Urinary bladder (tissue), 4 donors: ENCODE results near the gene PEAR1. TPM values are rescaled to one million over a fixed set of nuclear protein-coding genes. Genes with fewer than 3 reads are reported as not detected.

Experiments
- DNase-seq: peaks from one replicate; pipeline ENCODE4 v3.0.0-alpha.2; 2015; ENCODE audit errors: extremely low spot score
- H3K27ac ChIP-seq: one replicate; pipeline ENCODE4 v1.5.1; 2013; ENCODE audit warnings: low read depth, mild to moderate bottlenecking, moderate library complexity
- H3K36me3 ChIP-seq: one replicate; pipeline ENCODE4 v1.6.1; 2013; ENCODE audit warnings: mild to moderate bottlenecking, moderate library complexity; ENCODE audit not compliant: insufficient read depth
- H3K4me1 ChIP-seq: one replicate; pipeline ENCODE4 v1.6.1; 2013; ENCODE audit warnings: mild to moderate bottlenecking, moderate library complexity; ENCODE audit not compliant: insufficient read depth
- H3K4me3 ChIP-seq: one replicate; pipeline ENCODE4 v1.5.1; 2013; ENCODE audit warnings: low read depth, low read length
- WGBS: extraction: QIAGEN DNeasy Blood & Tissue Kit; methylation state at CpG from one replicate; pipeline ENCODE4 v1.1.7; 2013; 5-methylcytosine and 5-hydroxymethylcytosine counted together
- polyA plus RNA-seq: library from polyadenylated mRNA; stranded (reverse); fragments of 200-250 nt; gene quantifications from one replicate; pipeline ENCODE4 v1.2.3, GENCODE V29; 2013
- total RNA-seq: library from RNA; depleted of rRNA; stranded (reverse); fragments of >200 nt; gene quantifications from one replicate; pipeline ENCODE4 v1.2.3, GENCODE V29; 2014
- donor health status: healthy with polysubstance abuse.
- donor health status: healthy.

Gene PEAR1, protein sequence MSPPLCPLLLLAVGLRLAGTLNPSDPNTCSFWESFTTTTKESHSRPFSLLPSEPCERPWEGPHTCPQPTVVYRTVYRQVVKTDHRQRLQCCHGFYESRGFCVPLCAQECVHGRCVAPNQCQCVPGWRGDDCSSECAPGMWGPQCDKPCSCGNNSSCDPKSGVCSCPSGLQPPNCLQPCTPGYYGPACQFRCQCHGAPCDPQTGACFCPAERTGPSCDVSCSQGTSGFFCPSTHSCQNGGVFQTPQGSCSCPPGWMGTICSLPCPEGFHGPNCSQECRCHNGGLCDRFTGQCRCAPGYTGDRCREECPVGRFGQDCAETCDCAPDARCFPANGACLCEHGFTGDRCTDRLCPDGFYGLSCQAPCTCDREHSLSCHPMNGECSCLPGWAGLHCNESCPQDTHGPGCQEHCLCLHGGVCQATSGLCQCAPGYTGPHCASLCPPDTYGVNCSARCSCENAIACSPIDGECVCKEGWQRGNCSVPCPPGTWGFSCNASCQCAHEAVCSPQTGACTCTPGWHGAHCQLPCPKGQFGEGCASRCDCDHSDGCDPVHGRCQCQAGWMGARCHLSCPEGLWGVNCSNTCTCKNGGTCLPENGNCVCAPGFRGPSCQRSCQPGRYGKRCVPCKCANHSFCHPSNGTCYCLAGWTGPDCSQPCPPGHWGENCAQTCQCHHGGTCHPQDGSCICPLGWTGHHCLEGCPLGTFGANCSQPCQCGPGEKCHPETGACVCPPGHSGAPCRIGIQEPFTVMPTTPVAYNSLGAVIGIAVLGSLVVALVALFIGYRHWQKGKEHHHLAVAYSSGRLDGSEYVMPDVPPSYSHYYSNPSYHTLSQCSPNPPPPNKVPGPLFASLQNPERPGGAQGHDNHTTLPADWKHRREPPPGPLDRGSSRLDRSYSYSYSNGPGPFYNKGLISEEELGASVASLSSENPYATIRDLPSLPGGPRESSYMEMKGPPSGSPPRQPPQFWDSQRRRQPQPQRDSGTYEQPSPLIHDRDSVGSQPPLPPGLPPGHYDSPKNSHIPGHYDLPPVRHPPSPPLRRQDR
- total RNA-seq = 9.3 TPM
- polyA plus RNA-seq = 13.1 TPM

DNA sequence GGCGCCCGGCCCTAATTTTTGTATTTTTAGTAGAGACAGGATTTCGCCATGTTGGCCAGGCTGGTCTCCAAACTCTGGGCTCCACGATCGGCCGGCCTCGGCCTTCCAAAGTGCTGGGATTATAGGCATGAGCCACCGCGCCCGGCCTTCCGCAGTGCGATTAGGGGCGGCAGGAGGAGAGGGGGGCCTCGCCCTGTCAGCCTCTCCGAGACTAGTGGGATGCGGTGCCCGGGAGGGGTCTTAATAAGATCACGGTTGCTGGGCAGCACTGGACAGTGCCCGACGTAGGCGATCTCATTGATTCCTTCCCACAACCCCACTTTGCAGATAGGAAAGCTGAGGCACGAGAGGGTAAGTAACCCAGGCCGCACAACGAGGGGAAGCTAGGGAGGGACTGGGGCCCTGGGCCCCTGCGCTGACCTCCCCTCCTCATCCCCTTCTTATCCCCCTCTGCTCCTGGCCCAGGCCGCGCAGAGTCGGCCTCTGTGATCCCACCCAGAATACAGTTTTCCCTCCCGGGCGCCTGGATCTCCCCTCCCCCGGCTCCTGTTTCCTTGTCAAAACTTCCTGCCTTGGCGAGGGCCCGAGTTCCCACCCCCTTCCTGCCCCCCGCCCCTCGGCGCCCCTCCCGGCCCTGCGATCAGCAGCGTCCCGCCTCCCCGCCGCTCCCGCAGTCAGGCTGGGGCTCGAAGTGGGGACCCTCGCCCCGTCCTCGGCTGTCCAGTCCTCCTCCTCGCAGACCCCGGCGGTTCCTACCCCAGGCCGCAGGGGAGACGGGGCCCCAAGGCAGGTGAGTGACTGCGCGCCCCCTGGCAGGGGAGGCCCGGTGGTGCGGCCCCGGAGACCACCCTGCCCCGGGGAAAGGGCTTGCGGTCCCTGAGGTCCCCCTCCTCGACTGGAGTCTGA is at the start of gene PEAR1:
Gene PEAR1, plus strand, starts transcription at position 671 of the 906 bp plus-strand sequence. CDS start 10,209 bp downstream, outside the sequence.
- DNase-seq = no peak
- WGBS = 13% methylated on average over 60 of the region's 60 CpGs
- Histone ChIP-seq H3K27ac (peak within 1 kb of the TSS; percentile 65), H3K36me3 (no peaks in the 10 kb centered on the region), H3K4me1 (peaks cover 3% of the 10 kb centered on the region), H3K4me3 (peak within 1 kb of the TSS; percentile 43)

DNA sequence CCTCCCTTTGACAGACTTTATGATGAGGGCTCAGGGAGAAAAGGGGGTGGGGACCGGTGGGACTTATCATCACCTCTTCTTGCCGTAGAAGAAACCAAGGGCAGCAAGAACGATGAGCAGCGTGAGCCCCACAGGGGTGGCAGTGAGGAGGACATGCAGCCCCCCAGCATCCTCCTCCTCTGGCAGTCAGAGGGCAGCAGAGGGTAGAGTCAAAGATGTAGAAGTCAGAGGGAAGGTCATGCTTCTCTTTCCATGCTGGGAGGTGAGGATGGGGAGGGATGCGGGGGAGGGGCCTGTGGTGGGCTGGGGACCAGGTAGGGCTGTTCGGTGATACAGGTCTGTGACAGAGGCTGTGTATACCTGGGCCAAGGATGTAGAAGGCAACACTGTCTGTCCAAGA is 49.4 kb upstream of the PEAR1 start:
- Histone ChIP-seq H3K36me3 (no peaks in the 10 kb centered on the region), H3K4me3 (no peak overlapping the region), H3K4me1 (no peaks in the 10 kb centered on the region), H3K27ac (no peak overlapping the region)
- 35% methylated on average over 6 of the region's 6 CpGs for WGBS
- DNase-seq = no peak

DNA sequence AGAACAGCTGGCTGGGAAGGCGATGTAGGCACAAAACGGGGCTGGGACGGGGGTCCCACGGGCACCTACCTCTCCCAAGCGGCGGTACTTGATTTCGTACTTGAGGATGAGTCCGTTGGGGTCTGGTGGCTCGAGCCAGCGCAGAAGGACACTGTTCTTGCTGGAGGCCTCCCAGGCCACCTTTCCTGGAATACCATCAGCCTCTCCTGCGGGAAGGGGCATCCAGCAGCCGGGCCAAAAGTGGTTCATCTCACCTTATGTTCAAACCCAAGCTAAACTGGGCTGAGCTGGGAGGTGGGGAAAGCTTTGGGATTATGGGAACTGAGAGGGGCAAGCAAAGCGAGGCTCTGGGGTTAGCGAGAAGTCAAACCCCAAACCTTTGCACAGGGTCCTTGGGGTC is 48.9 kb upstream of the PEAR1 start:
- H3K4me1 ChIP-seq = no peaks in the 10 kb centered on the region
- H3K27ac ChIP-seq = no peak overlapping the region
- WGBS = 23% methylated on average over 14 of the region's 14 CpGs
- H3K36me3 ChIP-seq = no peaks in the 10 kb centered on the region
- DNase-seq = no peak
- no peak overlapping the region for H3K4me3 ChIP-seq

GRCh38 chr1:156845055-156845952 is 48.2 kb upstream of the PEAR1 start:
- 6% methylated on average over 69 of the region's 69 CpGs for WGBS
- Histone ChIP-seq H3K27ac (no peak overlapping the region), H3K36me3 (no peaks in the 10 kb centered on the region), H3K4me1 (no peaks in the 10 kb centered on the region), H3K4me3 (no peak overlapping the region)
- DNase-seq = no peak

GRCh38 chr1:156845953-156846545 is 47.5 kb upstream of the PEAR1 start:
- WGBS = 46% methylated on average over 18 of the region's 18 CpGs
- H3K27ac ChIP-seq = no peak overlapping the region
- H3K4me3 ChIP-seq = no peak overlapping the region
- no peak for DNase-seq
- H3K4me1 ChIP-seq = no peaks in the 10 kb centered on the region
- no peaks in the 10 kb centered on the region for H3K36me3 ChIP-seq

- no peaks in the 10 kb centered on the region for H3K4me1 ChIP-seq
- H3K36me3 ChIP-seq = no peaks in the 10 kb centered on the region
- H3K27ac ChIP-seq = no peak overlapping the region
- H3K4me3 ChIP-seq = no peak overlapping the region
- DNase-seq = no peak
- WGBS = 88% methylated on average over 5 of the region's 5 CpGs
These were observed 46.9 kb upstream of the PEAR1 start for GRCh38 chr1:156846643-156847042.

- Histone ChIP-seq H3K27ac (no peak overlapping the region), H3K4me1 (no peaks in the 10 kb centered on the region), H3K36me3 (no peaks in the 10 kb centered on the region), H3K4me3 (no peak overlapping the region)
- WGBS = 77% methylated on average over 7 of the region's 7 CpGs
- no peak for DNase-seq
These were observed 45.7 kb upstream of the PEAR1 start for GRCh38 chr1:156847591-156848460.

GRCh38 chr1:156848461-156849150 is 44.9 kb upstream of the PEAR1 start:
- no peak for DNase-seq
- Histone ChIP-seq H3K36me3 (no peaks in the 10 kb centered on the region), H3K4me3 (no peak overlapping the region), H3K4me1 (no peaks in the 10 kb centered on the region), H3K27ac (no peak overlapping the region)
- WGBS = 12% methylated on average over 36 of the region's 36 CpGs

- DNase-seq = no peak
- 26% methylated on average over 23 of the region's 23 CpGs for WGBS
- Histone ChIP-seq H3K36me3 (no peaks in the 10 kb centered on the region), H3K4me1 (no peaks in the 10 kb centered on the region), H3K4me3 (no peak overlapping the region), H3K27ac (no peak overlapping the region)
These were observed 44.4 kb upstream of the PEAR1 start for GRCh38 chr1:156849151-156849496.

DNA sequence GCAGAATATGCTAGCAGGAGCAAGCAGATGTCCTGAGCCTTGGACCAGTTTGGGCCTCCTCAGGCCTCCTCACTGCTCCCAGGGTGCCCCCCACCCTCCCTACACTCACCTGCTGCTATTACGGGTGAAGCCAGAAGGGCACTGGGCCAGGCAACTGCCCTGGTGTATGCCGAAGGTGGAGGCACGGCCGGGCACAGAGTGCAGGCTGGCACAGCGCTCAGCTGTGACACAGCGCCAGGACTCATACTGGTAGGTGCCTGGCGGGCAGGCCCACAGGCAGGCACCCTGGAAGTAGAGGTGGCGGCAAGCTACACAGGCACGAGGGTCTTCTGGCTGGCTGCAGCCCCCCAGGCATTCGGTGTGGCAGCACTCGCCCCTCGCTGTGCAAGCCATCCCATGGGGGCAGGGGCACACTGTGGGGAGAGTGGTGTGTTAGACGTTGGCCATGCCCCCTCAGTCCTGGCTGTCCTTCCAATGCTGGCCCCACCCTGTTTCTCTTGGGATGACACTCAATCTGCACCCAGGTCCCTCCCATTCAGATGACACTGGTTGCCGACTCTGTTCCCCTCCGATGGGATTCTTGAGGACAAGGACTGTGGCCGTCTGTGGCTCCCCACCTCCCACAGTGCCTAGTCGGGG is 41.6 kb upstream of the PEAR1 start:
- Histone ChIP-seq H3K36me3 (no peaks in the 10 kb centered on the region), H3K4me1 (no peaks in the 10 kb centered on the region), H3K27ac (no peak overlapping the region), H3K4me3 (no peak overlapping the region)
- WGBS = 80% methylated on average over 17 of the region's 17 CpGs
- DNase-seq = no peak
